Stomach (tissue), 9 donors: ENCODE measurements around the gene CA12. TPM values are rescaled to one million over a fixed set of nuclear protein-coding genes. Genes with fewer than 3 reads are reported as not detected.

Experiments used
- DNase-seq, 2 donors: peaks; one replicate each; pipeline versions ENCODE4 v3.0.0 to v3.0.0-alpha.2; 2013 to 2019
- H3K27ac ChIP-seq, 5 donors: fragments of 200-600 bp in 4 of 5; sonication (generic) in 4 of 5; one replicate each; pipeline ENCODE4 v1.5.1; 2013 to 2019; ENCODE audit warnings: mild to moderate bottlenecking in 1 of 5, moderate library complexity in 1 of 5
- H3K27me3 ChIP-seq, 3 donors: fragments of 200-600 bp; sonication (generic); one replicate each; pipeline ENCODE4 v1.5.1; 2017 to 2019; ENCODE audit warnings: mixed run types in 1 of 3
- H3K36me3 ChIP-seq, 4 donors: fragments of 200-600 bp; sonication (generic); 1 replicate in 3 of 4; 2 replicates in 1 of 4; pipeline ENCODE4 v1.5.1; 2016 to 2019
- H3K4me1 ChIP-seq, 4 donors: fragments of 200-600 bp; sonication (generic); one replicate each; pipeline ENCODE4 v1.5.1; 2016 to 2019
- H3K4me3 ChIP-seq, 4 donors: fragments of 200-600 bp; sonication (generic) in 3 of 4; one replicate each; pipeline ENCODE4 v1.5.1; 2016 to 2019; ENCODE audit warnings: mild to moderate bottlenecking in 1 of 4
- H3K9me3 ChIP-seq, 4 donors: fragments of 200-600 bp; sonication (generic); one replicate each; pipeline ENCODE4 v1.5.1; 2016 to 2019
- CTCF ChIP-seq, 7 experiments: fragments of 450-650 bp in 4 of 7; fragments of 200-600 bp in 3 of 7; sonication (generic) in 3 of 7; IDR thresholded peaks; one replicate each; pipeline ENCODE4 v1.5.1; 2016 to 2019; ENCODE audit warnings: antibody characterized with exemption in 7 of 7, control low read depth in 2 of 7, mild to moderate bottlenecking in 1 of 7
- EP300 ChIP-seq: sonication (generic); formaldehyde crosslinking; IDR thresholded peaks from one replicate; pipeline ENCODE4 v1.6.1; 2017; ENCODE audit warnings: antibody characterized with exemption
- POLR2A ChIP-seq, 4 donors: fragments of 450-650 bp; IDR thresholded peaks; one replicate each; pipeline ENCODE4 v1.6.1; 2016; ENCODE audit warnings: antibody characterized with exemption in 4 of 4, control low read depth in 2 of 4, mild to moderate bottlenecking in 1 of 4, moderate library complexity in 1 of 4
- POLR2AphosphoS5 ChIP-seq, 3 donors: sonication (generic); formaldehyde crosslinking; IDR thresholded peaks; one replicate each; pipeline ENCODE4 v1.6.1; 2016; ENCODE audit warnings: antibody characterized with exemption in 3 of 3
- WGBS, 5 donors: extraction: QIAGEN DNeasy Blood & Tissue Kit in 3 of 5; methylation state at CpG; one replicate each; pipeline versions ENCODE4 v1.1.5 to v1.1.7; 2013 to 2018; 5-methylcytosine and 5-hydroxymethylcytosine counted together
- intact Hi-C: fragments of 100-400 bp; cut with DNase I; formaldehyde crosslinking; loops from one replicate; pipeline ENCODE4 v1.15.1; 2023; ENCODE audit warnings: low total_unique reads
- polyA plus RNA-seq, 3 donors: library from polyadenylated mRNA; stranded (reverse); fragments of 200-250 nt; gene quantifications; one replicate each; pipeline ENCODE4 v1.2.3, GENCODE V29; 2013
- total RNA-seq, 5 donors: library from RNA; depleted of rRNA; stranded (reverse); fragments of >200 nt; gene quantifications; one replicate each; pipeline versions ENCODE4 v1.1.0 to v1.2.3, GENCODE V29; 2014 to 2016
- donor health status: healthy with polysubstance abuse.
- donor health status: Bipolar disorder and iron deficiency.
- donor health status: healthy.

Gene CA12
- total and polyA plus RNA-seq, 8 donors: 0.46 to 58.8 (median 7.7) TPM

GRCh38 chr15:63306492-63307073 is 75.1 kb downstream of the CA12 start:
- Histone ChIP-seq H3K9me3 (no peaks in the 10 kb centered on the region), H3K4me1 (no peaks in the 10 kb centered on the region), H3K27ac (no peak overlapping the region), H3K27me3 (no peaks in the 10 kb centered on the region), H3K36me3 (peaks cover 18 to 55% (median 49%) of the 10 kb centered on the region in 4 donors), H3K4me3 (no peak overlapping the region)
- TF ChIP-seq POLR2A (IDR thresholded peaks at IDR 0.05): no peak
- TF ChIP-seq POLR2AphosphoS5 (IDR thresholded peaks at IDR 0.05): no peak
- TF ChIP-seq CTCF (IDR thresholded peaks at IDR 0.05): no peak
- TF ChIP-seq EP300: no peak
- WGBS, 5 donors: 85 to 92% (median 89%) methylated on average over 5 of the region's 5 CpGs
- no peak for DNase-seq
- intact Hi-C loops: no loop called here

DNA sequence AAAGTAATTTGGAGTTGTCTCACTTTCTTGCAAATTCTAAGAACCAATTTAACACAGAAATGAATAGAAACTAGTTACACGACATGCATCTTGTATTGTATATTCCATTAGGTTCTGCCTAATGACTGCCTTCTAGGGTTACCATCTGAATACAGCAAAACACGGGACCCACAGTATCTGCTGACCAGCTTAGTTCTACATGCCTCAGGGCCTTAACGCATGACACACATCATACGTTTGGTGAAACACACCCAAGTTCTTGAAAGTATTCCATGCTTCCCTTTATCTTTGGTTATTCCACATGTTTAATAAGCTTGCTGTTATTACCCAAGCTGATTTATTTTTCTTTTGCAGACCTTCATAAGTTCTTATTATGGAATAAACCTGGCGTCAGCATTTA is 76.4 kb downstream of the CA12 start:
- 92 to 96% (median 93%) methylated on average over 5 of the region's 5 CpGs for WGBS, 5 donors
- H3K36me3 ChIP-seq: peaks cover 18 to 66% (median 52%) of the 10 kb centered on the region in 4 donors
- intact Hi-C loops: no loop called here
- no peak overlapping the region for H3K27ac ChIP-seq
- H3K4me3 ChIP-seq: no peak overlapping the region
- H3K27me3 ChIP-seq: no peaks in the 10 kb centered on the region
- no peak for DNase-seq
- peaks cover 0 to 5% (median 0%) of the 10 kb centered on the region in 4 donors for H3K4me1 ChIP-seq
- no peaks in the 10 kb centered on the region for H3K9me3 ChIP-seq
- no peak for TF ChIP-seq POLR2A (IDR thresholded peaks at IDR 0.05)
- no peak for TF ChIP-seq POLR2AphosphoS5 (IDR thresholded peaks at IDR 0.05)
- no peak for TF ChIP-seq EP300
- TF ChIP-seq CTCF (IDR thresholded peaks at IDR 0.05): no peak

DNA sequence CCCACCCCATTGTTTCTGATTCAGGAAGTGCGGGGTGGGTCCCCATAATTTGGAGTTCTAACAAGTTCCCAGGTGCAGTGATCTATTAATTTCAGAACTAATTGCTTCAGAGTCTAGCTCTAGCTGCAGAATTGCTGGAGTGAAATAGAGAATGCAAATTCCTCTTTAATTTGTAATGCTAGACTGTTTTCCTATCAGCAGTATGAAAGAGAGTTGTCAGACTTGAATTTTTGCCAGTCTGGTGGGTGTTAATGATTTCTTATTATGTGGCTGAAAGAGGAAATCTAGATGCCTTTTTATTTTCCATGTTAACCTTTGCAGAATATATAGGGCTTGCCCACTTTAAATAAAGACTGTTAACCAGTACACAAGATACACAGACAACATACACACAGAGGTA is 80.6 kb downstream of the CA12 start:
- H3K36me3 ChIP-seq: peaks cover 14 to 76% (median 68%) of the 10 kb centered on the region in 4 donors
- intact Hi-C loops: no loop called here
- no peak for TF ChIP-seq EP300
- no peak for TF ChIP-seq CTCF (IDR thresholded peaks at IDR 0.05)
- no peak for TF ChIP-seq POLR2AphosphoS5 (IDR thresholded peaks at IDR 0.05)
- TF ChIP-seq POLR2A (IDR thresholded peaks at IDR 0.05): no peak
- 36 to 86% (median 60%) methylated on average over 1 of the region's 1 CpG for WGBS, 5 donors
- peak in 1 of 2 donors; percentile 36 for DNase-seq
- H3K4me3 ChIP-seq: no peak overlapping the region
- no peaks in the 10 kb centered on the region for H3K9me3 ChIP-seq
- no peaks in the 10 kb centered on the region for H3K27me3 ChIP-seq
- no peak overlapping the region for H3K27ac ChIP-seq
- H3K4me1 ChIP-seq: peaks cover 0 to 5% (median 0%) of the 10 kb centered on the region in 4 donors

GRCh38 chr15:63299943-63300575 is 81.6 kb downstream of the CA12 start:
- Histone ChIP-seq H3K27ac (no peak overlapping the region), H3K9me3 (no peaks in the 10 kb centered on the region), H3K4me1 (peaks cover 0 to 5% (median 0%) of the 10 kb centered on the region in 4 donors), H3K27me3 (no peaks in the 10 kb centered on the region), H3K36me3 (peaks cover 11 to 67% (median 59%) of the 10 kb centered on the region in 4 donors), H3K4me3 (no peak overlapping the region)
- DNase-seq: no peak
- intact Hi-C loops: loop anchor here (10.0 kb wide), 1 partner anchor 95 kb away; no protein-coding TSS in a partner anchor
- TF ChIP-seq CTCF (IDR thresholded peaks at IDR 0.05) (no peak), POLR2A (IDR thresholded peaks at IDR 0.05) (no peak), POLR2AphosphoS5 (IDR thresholded peaks at IDR 0.05) (no peak), EP300 (no peak)
- WGBS, 5 donors: 88 to 91% (median 90%) methylated on average over 7 of the region's 7 CpGs
